Astrocyte of the cerebellum (primary cell): ENCODE results near the gene CCDC60.

Experiments
- DNase-seq: peaks from one replicate; pipeline ENCODE4 v3.0.0-alpha.2; 2011; ENCODE audit warnings: low read depth
- H3K4me3 ChIP-seq: 2 replicates; pipeline ENCODE4 v1.5.1; 2011; ENCODE audit warnings: mild to moderate bottlenecking, low read depth, low read length, moderate library complexity
- in situ Hi-C: cut with HindIII; loops from 2 replicates; pipeline ENCODE4 v1.10.0; 2017; ENCODE audit warnings: low sequenced_read_pairs
- TF ChIP-seq, protein P1 (sequence below): IDR thresholded peaks from 2 replicates; pipeline ENCODE4 v1.5.1; 2012; ENCODE audit warnings: low read length, low read depth, moderate library complexity, mild to moderate bottlenecking; ENCODE audit errors: missing control alignments

Gene CCDC60

GRCh38 chr12:119463211-119463926, 128.8 kb downstream of the CCDC60 start:
- TF ChIP-seq, protein P1, sequence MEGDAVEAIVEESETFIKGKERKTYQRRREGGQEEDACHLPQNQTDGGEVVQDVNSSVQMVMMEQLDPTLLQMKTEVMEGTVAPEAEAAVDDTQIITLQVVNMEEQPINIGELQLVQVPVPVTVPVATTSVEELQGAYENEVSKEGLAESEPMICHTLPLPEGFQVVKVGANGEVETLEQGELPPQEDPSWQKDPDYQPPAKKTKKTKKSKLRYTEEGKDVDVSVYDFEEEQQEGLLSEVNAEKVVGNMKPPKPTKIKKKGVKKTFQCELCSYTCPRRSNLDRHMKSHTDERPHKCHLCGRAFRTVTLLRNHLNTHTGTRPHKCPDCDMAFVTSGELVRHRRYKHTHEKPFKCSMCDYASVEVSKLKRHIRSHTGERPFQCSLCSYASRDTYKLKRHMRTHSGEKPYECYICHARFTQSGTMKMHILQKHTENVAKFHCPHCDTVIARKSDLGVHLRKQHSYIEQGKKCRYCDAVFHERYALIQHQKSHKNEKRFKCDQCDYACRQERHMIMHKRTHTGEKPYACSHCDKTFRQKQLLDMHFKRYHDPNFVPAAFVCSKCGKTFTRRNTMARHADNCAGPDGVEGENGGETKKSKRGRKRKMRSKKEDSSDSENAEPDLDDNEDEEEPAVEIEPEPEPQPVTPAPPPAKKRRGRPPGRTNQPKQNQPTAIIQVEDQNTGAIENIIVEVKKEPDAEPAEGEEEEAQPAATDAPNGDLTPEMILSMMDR = no peak
- no peak overlapping the region for H3K4me3 ChIP-seq
- in situ Hi-C loops = no loop called here
- DNase-seq = no peak

- H3K4me3 ChIP-seq = no peak overlapping the region
- TF ChIP-seq, protein P1 = no peak
- in situ Hi-C loops = no loop called here
- DNase-seq = no peak
Measured at GRCh38 chr12:119468296-119468695, 133.8 kb downstream of the CCDC60 start.

DNA sequence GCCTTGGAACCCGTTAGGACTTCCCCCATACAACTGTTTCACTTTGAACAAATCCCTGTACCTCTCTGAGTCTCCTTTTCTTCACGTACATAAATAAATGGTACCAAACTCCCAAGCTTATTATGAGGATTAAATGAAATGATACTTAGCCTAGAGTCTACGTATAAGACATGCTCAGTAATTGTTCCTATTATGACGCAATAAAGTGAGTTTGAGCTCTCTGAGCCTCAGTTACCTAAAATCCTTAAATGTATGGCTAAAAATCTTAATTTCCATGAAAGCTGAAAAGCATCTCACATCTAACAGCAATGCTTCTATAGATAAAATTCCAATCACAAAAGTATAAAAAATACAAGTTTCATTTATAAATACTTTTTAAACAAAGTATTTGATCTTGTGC, 141.1 kb downstream of the CCDC60 start:
- H3K4me3 ChIP-seq = no peak overlapping the region
- no peak for DNase-seq
- in situ Hi-C loops = no loop called here
- TF ChIP-seq, protein P1 = no peak

GRCh38 chr12:119476951-119477350, 142.4 kb downstream of the CCDC60 start:
- TF ChIP-seq, protein P1 = no peak
- in situ Hi-C loops = no loop called here
- DNase-seq = no peak

GRCh38 chr12:119479121-119479561, 144.6 kb downstream of the CCDC60 start:
- in situ Hi-C loops = no loop called here
- DNase-seq = no peak
- TF ChIP-seq, protein P1 = no peak
- H3K4me3 ChIP-seq = no peak overlapping the region

More at GRCh38 chr12:119476951-119477350, 142.4 kb downstream of the CCDC60 start:
- no peak overlapping the region for H3K4me3 ChIP-seq

DNA sequence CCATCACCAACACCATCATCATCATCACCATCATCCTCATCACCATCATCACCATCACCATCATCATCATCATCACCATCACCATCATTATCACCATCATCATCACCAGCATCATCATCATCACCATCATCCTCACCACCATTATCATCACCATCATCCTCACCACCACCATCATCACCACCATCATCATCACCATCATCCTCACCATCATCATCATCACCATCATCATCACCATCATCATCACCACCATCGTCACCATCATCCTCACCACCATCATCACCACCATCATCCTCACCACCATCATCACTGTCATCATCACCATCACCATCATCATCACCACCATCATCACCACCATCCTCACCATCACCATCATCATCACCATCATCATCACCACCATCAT, 146.0 kb downstream of the CCDC60 start:
- no peak for DNase-seq
- no peak overlapping the region for H3K4me3 ChIP-seq
- in situ Hi-C loops = no loop called here
- TF ChIP-seq, protein P1 = no peak
